ENCODE results near the gene BAIAP3.

BAIAP3 gene

DNA sequence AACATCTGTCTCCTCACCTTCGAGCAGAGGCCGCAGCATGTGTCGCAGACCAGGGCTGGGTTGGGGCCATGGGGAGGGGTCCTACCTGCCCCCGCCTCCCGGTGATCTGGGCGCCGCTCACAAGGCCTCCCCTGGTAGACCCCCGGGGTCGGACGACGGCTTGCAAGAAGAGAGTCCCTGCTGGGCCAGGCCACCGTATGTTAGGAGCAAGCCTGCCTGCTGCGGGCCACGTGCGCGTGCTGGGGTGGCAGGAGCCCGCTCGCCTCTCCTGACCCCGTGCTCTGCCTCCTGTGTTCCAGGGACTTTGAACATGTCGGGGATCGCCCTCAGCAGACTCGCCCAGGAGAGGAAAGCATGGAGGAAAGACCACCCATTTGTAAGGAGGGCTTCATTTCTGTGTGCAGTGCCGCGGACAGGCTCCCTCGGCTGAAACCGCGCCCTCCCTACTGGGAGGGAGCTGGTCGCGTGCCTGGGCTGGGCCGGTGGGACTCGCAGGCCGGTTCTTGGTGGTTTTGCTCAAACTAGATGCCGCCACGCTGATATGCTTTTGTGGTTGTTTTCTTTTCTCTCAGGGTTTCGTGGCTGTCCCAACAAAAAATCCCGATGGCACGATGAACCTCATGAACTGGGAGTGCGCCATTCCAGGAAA lies 19.6 kb upstream of the BAIAP3 start:
- TF ChIP-seq, protein P1, sequence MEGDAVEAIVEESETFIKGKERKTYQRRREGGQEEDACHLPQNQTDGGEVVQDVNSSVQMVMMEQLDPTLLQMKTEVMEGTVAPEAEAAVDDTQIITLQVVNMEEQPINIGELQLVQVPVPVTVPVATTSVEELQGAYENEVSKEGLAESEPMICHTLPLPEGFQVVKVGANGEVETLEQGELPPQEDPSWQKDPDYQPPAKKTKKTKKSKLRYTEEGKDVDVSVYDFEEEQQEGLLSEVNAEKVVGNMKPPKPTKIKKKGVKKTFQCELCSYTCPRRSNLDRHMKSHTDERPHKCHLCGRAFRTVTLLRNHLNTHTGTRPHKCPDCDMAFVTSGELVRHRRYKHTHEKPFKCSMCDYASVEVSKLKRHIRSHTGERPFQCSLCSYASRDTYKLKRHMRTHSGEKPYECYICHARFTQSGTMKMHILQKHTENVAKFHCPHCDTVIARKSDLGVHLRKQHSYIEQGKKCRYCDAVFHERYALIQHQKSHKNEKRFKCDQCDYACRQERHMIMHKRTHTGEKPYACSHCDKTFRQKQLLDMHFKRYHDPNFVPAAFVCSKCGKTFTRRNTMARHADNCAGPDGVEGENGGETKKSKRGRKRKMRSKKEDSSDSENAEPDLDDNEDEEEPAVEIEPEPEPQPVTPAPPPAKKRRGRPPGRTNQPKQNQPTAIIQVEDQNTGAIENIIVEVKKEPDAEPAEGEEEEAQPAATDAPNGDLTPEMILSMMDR (IDR thresholded peaks at IDR 0.05): no peak
- H3K27ac ChIP-seq: no peak overlapping the region
- no peak for DNase-seq (ENCODE audit: low spot score)
- no peak overlapping the region for H3K4me3 ChIP-seq

DNA sequence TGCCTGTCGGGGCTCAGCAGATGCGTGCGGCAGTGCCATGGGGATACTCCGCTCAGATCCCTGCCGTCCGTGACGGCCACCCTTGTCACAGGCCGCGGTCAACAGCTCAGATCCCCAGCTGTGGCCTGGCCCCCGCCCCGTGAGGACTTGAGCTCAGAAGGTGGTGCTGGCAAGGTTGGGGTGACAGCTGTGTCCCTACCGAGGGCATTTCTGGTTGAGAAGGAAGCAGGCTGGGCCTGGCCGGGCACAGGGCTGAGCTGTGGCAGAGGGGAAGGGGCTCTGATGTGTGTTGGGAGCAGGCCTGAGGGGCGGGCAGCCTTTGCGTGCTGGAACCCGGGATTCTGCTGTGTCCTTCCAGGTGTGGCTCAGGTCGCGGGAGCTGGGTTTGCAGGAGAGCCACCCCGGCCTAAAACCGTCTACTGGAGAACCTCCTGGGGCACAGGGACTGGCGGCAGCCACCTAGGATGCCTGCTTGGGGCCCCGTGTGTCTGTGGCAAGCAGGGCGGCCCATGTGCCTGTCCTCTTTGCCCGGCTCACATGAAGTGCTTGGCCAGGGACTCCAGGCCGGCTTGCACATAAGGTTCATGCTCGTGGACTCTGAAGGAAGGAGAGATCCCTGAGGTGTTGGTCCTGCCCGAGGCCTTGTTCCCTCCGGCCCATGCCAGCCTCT lies 18.9 kb upstream of the BAIAP3 start:
- DNase-seq (ENCODE audit: low spot score): no peak
- Histone ChIP-seq H3K27ac (no peak overlapping the region), H3K4me3 (no peak overlapping the region)
- TF ChIP-seq, protein P1 (IDR thresholded peaks at IDR 0.05): no peak

DNA sequence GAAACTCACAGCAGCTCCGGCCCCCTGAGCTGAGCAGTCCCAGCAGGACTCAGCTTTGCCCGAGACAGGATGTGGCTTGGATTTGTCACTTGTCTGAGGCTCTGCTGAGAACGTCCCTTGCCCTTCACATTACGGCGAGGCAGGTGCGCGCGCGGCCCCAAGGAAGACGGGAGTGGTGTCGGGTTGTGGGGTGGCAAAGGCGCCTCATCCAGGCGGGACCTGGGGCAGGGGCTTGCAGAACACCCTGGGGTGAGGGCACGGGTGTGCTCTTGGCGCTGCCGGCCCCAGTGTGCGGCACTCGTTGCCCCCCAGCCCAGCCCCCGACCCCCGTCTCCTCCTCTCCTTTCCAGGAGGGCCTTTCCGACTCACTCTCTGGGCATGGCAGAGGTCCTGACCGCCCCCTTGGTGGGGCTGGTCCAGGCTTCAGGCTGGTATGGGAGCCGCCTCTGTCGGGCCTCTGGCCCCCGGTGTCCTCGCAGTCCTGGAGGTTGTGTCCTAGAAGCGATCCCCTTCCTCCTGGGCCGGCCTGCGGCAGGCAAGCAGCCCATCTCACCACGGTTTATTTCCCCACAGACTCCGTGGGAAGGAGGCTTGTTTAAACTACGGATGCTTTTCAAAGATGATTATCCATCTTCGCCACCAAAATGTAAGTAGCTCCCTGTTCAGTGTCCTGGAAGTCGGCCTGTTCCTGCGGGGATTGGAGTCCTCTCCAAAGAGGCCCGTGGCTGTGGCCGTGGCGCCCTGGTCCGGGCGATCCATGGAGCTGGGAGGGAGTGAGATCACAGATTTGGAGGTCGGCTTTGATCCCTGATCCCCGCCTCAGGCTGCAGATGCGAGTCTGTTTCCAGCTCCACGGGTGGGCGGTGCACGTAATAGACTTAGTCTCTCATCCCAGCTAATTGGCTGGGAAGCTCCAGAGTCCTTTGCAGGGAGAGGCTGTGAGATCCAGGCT lies 18.1 kb upstream of the BAIAP3 start:
- H3K4me3 ChIP-seq: no peak overlapping the region
- TF ChIP-seq, protein P1 (IDR thresholded peaks at IDR 0.05): no peak
- DNase-seq (ENCODE audit: low spot score): no peak
- H3K27ac ChIP-seq: no peak overlapping the region

DNA sequence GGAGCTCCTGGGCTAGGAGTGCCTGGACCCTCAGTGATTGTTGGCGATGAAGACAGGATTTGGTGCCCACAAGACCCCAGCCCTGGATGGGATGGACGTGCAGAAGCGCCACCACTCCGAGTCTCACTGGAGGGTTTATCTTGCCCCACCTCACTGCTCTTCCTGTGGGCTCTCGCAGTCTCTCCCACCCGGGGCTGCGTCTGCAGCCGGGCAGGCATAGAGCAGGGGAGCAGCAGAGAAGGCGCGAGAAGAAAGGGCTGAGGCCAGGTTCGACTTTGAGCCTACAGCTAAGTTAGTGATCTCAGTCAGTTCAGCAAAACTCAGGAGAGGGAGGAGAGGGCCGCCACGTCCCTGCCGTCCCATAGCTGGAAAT lies 17.4 kb upstream of the BAIAP3 start:
- no peak overlapping the region for H3K4me3 ChIP-seq
- no peak overlapping the region for H3K27ac ChIP-seq
- TF ChIP-seq, protein P1 (IDR thresholded peaks at IDR 0.05): no peak
- DNase-seq (ENCODE audit: low spot score): no peak

DNA sequence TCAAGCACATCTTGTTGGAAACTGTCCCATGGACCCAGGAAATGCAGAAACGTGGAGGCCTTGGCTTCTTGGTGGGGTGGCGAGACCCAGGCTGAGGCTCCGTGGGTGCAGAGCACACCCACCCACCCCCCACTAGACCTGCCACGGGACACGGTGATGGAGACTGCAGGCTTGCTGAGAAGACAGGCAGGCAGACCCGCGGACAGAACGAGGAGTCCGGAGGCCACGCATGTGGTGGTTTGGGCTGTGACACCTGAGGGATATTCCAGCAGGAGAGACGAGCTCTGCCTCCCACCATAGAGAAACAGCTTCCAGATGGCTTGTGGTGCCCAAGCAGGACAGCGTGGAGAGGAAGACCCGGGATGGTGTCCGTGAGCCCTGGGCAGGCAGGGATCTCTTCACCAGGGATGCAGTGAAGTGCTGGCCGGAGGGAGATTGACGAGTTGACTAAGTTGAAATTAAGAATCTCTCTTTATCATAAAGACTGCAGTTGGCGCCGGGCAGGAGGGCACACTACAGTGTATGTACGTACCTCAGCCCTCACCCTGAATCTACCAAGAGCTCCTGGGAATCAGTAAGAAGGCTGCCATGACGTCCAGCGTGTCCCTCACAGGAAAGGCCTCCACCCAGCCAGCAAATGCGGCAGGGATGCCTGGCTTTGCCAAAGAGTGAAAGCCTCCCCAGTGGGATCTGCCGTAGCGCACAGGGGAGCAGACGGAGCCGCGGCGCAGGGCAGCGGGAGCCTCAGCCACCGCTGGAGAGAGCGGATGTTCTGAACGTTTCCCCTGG lies 15.8 kb upstream of the BAIAP3 start:
- no peak for DNase-seq (ENCODE audit: low spot score)
- TF ChIP-seq, protein P1 (IDR thresholded peaks at IDR 0.05): no peak
- Histone ChIP-seq H3K4me3 (no peak overlapping the region), H3K27ac (no peak overlapping the region)

DNA sequence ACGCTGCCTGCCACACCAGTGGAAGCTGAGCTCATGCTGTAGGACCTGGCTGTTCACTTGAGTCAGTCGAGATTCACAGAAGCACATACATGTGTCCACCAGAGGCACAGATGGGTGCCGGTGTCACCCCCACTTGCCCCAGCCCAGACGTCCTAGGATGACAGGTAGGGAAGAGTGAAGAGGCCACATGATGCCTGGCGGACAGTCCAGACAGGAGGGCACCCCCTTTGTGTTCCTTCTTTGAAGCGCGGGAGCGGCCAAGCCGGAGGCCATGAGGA lies 15.2 kb upstream of the BAIAP3 start:
- no peak overlapping the region for H3K27ac ChIP-seq
- H3K4me3 ChIP-seq: no peak overlapping the region
- TF ChIP-seq, protein P1 (IDR thresholded peaks at IDR 0.05): no peak
- DNase-seq (ENCODE audit: low spot score): no peak
